IPS DF 6.9 (cell line): ENCODE data around the gene CNTNAP1.
A peak's percentile ranks its signal among the peaks of the same experiment; 100 is the strongest.

ENCODE experiments used
- DNase-seq: peaks from one replicate; pipeline ENCODE4 v3.0.0-alpha.2; 2013; ENCODE audit warnings: low read depth, low spot score
- H3K27ac ChIP-seq: one replicate; pipeline ENCODE4 v1.5.1; 2013; ENCODE audit warnings: low read length, control low read depth
- H3K27me3 ChIP-seq: 2 replicates; pipeline ENCODE4 v1.6.1; 2013; ENCODE audit warnings: mild to moderate bottlenecking, low read length; ENCODE audit not compliant: control insufficient read depth, insufficient read depth
- H3K36me3 ChIP-seq: 2 replicates; pipeline ENCODE4 v1.6.1; 2013; ENCODE audit warnings: low read length; ENCODE audit not compliant: control insufficient read depth, insufficient read depth
- H3K4me1 ChIP-seq: 2 replicates; pipeline ENCODE4 v1.6.1; 2013; ENCODE audit warnings: low read length; ENCODE audit not compliant: control insufficient read depth, insufficient read depth
- H3K4me3 ChIP-seq: 2 replicates; pipeline ENCODE4 v1.5.1; 2013; ENCODE audit warnings: mild to moderate bottlenecking, low read length
- H3K9me3 ChIP-seq: 2 replicates; pipeline ENCODE4 v1.6.1; 2013; ENCODE audit warnings: low read length, inconsistent platforms; ENCODE audit not compliant: control insufficient read depth, insufficient read depth
- WGBS: extraction: QIAGEN DNeasy Blood & Tissue Kit; methylation state at CpG from one replicate; pipeline ENCODE4 v1.1.7; 2013; ENCODE audit warnings: mixed read lengths, missing lambda C conversion rate; ENCODE audit not compliant: insufficient read length, insufficient coverage; 5-methylcytosine and 5-hydroxymethylcytosine counted together

CNTNAP1 gene

GRCh38 chr17:42681976-42682721 is at the start of gene CNTNAP1:
TSS of gene CNTNAP1 (plus strand) at chr17:42682531. CDS start at chr17:42682830, 299 bp downstream.
- peaks cover 2% of the 10 kb centered on the region; the same call in 1 of the 2 replicates for H3K27me3 ChIP-seq
- peak within 1 kb of the TSS; percentile 54; the same call in 1 of the 2 replicates for H3K4me3 ChIP-seq
- WGBS = 100% methylated on average over 1 of the region's 22 CpGs
- no peaks in the 10 kb centered on the region for H3K36me3 ChIP-seq
- no peaks in the 10 kb centered on the region for H3K9me3 ChIP-seq
- H3K4me1 ChIP-seq = peaks cover 13% of the 10 kb centered on the region
- H3K27ac ChIP-seq = no peak within 1 kb of the TSS
- no peak for DNase-seq

- no peaks in the 10 kb centered on the region for H3K27me3 ChIP-seq
- no peak for DNase-seq
- no peaks in the 10 kb centered on the region for H3K36me3 ChIP-seq
- H3K9me3 ChIP-seq = no peaks in the 10 kb centered on the region
- H3K4me3 ChIP-seq = no peak overlapping the region
- no peaks in the 10 kb centered on the region for H3K4me1 ChIP-seq
- no CpG with 5 or more reads among the region's 9 CpGs for WGBS
- H3K27ac ChIP-seq = no peak overlapping the region
These were observed 49.3 kb upstream of the CNTNAP1 start for GRCh38 chr17:42632949-42633444.

- WGBS = no CpG with 5 or more reads among the region's 7 CpGs
- H3K4me1 ChIP-seq = no peaks in the 10 kb centered on the region
- no peak overlapping the region for H3K4me3 ChIP-seq
- no peaks in the 10 kb centered on the region for H3K36me3 ChIP-seq
- H3K27ac ChIP-seq = no peak overlapping the region
- DNase-seq = no peak
- H3K27me3 ChIP-seq = no peaks in the 10 kb centered on the region
- no peaks in the 10 kb centered on the region for H3K9me3 ChIP-seq
These were observed 42.7 kb upstream of the CNTNAP1 start for GRCh38 chr17:42639525-42640113.

- H3K9me3 ChIP-seq = no peaks in the 10 kb centered on the region
- H3K4me1 ChIP-seq = no peaks in the 10 kb centered on the region
- no peaks in the 10 kb centered on the region for H3K36me3 ChIP-seq
- H3K27ac ChIP-seq = no peak overlapping the region
- DNase-seq = no peak
- no peak overlapping the region for H3K4me3 ChIP-seq
- no CpG with 5 or more reads among the region's 4 CpGs for WGBS
- no peaks in the 10 kb centered on the region for H3K27me3 ChIP-seq
These were observed 42.2 kb upstream of the CNTNAP1 start for GRCh38 chr17:42640121-42640520.

- Histone ChIP-seq H3K36me3 (no peaks in the 10 kb centered on the region), H3K27ac (no peak overlapping the region), H3K9me3 (no peaks in the 10 kb centered on the region), H3K4me1 (no peaks in the 10 kb centered on the region), H3K27me3 (no peaks in the 10 kb centered on the region), H3K4me3 (no peak overlapping the region)
- WGBS = no CpG with 5 or more reads among the region's 2 CpGs
- no peak for DNase-seq
These were observed 40.0 kb upstream of the CNTNAP1 start for GRCh38 chr17:42642336-42642735.

GRCh38 chr17:42647778-42648177 is 34.6 kb upstream of the CNTNAP1 start:
- H3K9me3 ChIP-seq = no peaks in the 10 kb centered on the region
- DNase-seq = no peak
- H3K36me3 ChIP-seq = no peaks in the 10 kb centered on the region
- H3K4me3 ChIP-seq = no peak overlapping the region
- H3K4me1 ChIP-seq = no peaks in the 10 kb centered on the region
- H3K27me3 ChIP-seq = no peaks in the 10 kb centered on the region
- no CpG with 5 or more reads among the region's 5 CpGs for WGBS
- no peak overlapping the region for H3K27ac ChIP-seq

GRCh38 chr17:42651392-42651791 is 30.9 kb upstream of the CNTNAP1 start:
- Histone ChIP-seq H3K4me3 (no peak overlapping the region), H3K4me1 (peaks cover 2% of the 10 kb centered on the region; the same call in 1 of the 2 replicates), H3K9me3 (no peaks in the 10 kb centered on the region), H3K27ac (no peak overlapping the region), H3K27me3 (no peaks in the 10 kb centered on the region), H3K36me3 (no peaks in the 10 kb centered on the region)
- no CpG with 5 or more reads among the region's 4 CpGs for WGBS
- DNase-seq = no peak

GRCh38 chr17:42653179-42654124 is 28.9 kb upstream of the CNTNAP1 start:
- H3K27ac ChIP-seq = no peak overlapping the region
- peaks cover 2% of the 10 kb centered on the region; the same call in 1 of the 2 replicates for H3K4me1 ChIP-seq
- no peak for DNase-seq
- no CpG with 5 or more reads among the region's 42 CpGs for WGBS
- H3K27me3 ChIP-seq = no peaks in the 10 kb centered on the region
- H3K4me3 ChIP-seq = peak overlapping the region; percentile 0; the same call in 1 of the 2 replicates
- H3K36me3 ChIP-seq = no peaks in the 10 kb centered on the region
- no peaks in the 10 kb centered on the region for H3K9me3 ChIP-seq

- Histone ChIP-seq H3K27ac (no peak overlapping the region), H3K9me3 (no peaks in the 10 kb centered on the region), H3K27me3 (no peaks in the 10 kb centered on the region), H3K4me3 (no peak overlapping the region), H3K36me3 (no peaks in the 10 kb centered on the region), H3K4me1 (peaks cover 5% of the 10 kb centered on the region)
- no peak for DNase-seq
- WGBS = no CpG with 5 or more reads among the region's 2 CpGs
These were observed 26.8 kb upstream of the CNTNAP1 start for GRCh38 chr17:42655528-42655927.
